DMS 273 treated with DMSO at 0.1 percent for 48 hours (cell line): Measurements from ENCODE around the gene EFS.

ENCODE experiments used
- DNase-seq: peaks from one replicate; lab custom pipeline; 2025; lab: John Stamatoyannopoulos, UW

Gene EFS

DNA sequence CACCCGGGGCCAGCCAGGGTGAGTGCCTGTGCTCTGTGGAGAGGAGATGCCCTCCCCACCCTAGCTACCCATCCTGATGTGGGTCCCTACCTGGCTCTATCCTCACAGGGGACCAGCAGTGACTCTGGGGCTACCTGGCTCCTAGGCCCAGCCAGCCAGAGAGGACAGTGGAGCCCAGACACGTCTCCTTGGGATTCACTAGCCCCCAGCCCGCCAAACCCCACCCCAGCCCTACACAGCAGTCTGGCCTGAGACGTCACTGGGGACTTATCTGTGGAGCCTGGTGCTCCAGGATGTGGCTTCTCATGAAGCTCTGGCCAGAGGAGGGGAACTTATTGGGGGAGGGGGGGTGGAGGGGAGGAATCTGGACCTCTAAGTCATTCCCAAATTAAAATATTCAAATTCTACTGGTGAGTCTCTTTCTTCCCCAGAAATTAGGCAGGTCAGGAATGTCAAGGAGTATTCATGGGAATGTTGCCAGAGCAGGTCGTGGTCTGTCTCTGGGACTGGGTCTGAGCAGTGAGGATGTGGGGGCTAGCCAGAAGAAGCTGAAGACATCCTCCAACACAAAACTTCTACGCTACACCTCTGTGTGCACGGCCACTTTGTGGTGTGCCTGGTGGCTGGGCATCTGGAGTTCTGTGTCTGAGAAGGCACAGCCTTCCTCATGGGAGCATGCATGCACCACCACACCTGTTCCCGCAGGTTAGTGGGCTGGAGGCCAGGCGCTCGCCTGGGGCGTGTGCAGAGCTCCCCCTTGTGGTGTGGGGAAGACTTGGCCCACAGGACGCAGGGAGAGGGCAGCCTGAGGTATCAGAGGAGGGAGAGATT, 14.6 kb upstream of the EFS start:
- DNase-seq, result no peak

DNA sequence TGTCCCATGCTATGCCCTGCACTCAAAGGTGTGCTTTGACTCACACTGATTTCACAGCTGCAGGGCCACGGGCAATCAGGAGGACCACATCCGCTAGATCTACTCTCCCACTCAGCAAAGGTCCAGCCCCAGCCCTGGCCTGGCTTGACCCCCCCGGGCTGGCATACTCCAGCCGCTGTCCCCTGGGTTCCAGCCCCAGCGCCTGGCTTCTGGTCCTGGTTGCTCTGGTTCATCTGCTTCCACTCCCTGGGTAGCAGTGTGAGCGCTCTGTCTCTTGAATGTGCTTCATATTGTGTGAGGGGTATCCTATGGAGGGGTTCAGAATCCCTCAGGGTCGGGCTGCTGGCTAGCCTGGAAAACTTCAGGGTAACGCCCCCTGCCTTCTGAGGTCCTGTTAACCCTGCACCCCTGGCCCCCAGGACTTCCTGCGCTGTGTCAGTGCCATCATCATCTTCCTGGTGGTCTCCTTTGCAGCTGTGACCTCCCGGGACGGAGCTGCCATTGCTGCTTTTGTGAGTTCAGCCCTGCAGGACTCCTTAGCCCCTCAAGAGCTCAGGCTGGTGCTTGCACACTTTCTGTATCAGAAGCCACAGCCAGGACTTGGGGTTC, 13.7 kb upstream of the EFS start:
- DNase-seq, result no peak

DNA sequence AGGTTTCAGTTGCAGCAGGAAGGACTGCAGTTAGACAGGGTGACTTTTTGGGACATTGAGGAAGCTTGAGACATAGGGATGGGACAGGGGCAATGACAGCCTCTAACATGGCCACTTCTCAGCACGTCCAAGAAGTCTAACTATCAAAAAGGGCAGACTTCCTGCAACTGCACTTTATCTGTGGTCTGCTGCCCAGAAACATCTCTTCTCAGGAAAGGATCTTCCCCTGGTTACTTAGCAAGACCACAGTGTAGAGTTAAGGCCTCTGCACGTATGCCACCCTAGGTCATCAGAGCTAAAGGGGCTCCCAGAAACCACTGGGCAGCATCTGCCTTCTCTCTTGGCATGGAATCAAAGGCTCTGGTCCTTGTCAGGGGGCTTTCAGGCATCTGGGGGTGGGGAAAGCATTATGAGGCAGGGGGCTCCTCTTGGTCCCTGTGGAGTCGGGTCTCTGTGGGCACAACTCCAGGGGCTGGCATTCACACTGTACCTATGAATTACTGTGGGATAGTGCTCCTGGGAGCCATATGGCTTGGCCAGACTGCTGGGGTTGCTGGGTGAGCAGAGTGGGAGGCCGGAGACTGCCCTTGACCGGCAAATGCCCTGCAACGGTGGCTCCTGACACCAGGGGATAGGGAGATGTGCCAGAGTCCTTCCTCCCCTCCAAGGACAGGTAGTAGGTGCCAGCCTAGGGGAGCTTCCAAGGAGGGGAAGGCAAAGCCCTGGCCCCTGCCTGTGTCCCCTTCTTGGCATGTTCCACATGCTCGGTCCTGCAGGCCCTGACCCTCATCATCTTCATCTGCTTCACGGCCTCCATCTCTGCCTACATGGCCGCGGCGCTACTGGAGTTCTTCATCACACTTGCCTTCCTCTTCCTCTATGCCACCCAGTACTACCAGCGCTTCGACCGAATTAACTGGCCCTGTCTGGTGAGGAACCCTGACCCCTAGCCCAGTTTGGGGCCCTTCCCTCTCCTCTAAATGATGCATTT, 12.9 kb upstream of the EFS start:
- no peak for DNase-seq

DNA sequence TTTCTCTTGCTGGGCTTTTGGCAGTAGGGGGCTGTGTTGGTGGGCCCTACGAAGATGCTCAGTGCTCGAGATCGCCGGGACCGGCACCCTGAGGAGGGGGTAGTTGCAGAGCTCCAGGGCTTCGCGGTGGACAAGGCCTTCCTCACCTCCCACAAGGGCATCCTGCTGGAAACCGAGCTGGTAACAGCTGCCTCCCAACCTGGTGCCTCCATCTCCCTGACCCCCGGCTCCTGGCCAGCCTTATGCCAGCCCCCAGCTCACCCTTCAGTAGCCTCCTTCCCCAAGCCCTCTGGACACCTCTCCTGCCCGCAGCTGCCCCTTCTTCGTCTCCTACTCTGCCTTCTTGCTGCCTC, 12.2 kb upstream of the EFS start:
- DNase-seq, result no peak

DNA sequence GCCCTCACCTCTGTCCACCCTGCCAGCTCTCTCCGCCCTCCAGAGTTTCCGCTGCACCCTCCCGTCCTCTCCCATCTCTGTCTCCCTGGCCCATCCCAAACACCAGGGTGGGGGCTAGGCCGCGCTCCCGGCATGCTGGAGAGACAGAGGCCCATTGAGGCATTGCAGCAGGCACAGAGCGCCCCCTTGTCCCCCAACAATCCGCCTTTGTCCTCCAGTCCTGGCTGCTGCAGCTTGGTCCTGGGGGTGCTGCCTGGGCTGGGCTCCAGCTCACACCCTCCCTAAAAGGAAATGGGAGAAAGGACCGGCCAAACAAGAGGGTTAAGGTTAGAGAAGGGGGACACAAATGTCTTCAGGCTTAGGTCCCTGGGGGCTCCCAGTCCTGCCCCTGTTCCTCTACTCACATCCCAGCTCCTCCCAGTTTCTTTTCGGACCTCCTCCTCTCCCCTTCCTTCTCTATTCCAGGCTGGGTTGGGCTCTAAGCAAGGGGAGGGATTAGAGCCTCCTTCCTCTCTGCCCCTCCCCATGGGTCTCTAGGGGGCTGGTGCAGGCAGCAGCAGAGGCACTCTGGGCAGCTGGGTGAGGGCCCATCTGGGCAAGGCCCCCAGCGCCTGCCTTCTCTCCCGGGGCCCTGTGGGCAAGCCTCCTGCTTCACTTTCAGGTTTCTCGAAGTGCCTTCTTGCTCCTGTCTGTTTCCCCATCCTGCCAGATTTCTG, 11.7 kb upstream of the EFS start, which contains the start of gene CMTM5:
TSS of gene CMTM5 (plus strand) at position 565 of the 716 bp plus-strand sequence. CDS start 206 bp downstream, outside the sequence.
- DNase-seq, result no peak

DNA sequence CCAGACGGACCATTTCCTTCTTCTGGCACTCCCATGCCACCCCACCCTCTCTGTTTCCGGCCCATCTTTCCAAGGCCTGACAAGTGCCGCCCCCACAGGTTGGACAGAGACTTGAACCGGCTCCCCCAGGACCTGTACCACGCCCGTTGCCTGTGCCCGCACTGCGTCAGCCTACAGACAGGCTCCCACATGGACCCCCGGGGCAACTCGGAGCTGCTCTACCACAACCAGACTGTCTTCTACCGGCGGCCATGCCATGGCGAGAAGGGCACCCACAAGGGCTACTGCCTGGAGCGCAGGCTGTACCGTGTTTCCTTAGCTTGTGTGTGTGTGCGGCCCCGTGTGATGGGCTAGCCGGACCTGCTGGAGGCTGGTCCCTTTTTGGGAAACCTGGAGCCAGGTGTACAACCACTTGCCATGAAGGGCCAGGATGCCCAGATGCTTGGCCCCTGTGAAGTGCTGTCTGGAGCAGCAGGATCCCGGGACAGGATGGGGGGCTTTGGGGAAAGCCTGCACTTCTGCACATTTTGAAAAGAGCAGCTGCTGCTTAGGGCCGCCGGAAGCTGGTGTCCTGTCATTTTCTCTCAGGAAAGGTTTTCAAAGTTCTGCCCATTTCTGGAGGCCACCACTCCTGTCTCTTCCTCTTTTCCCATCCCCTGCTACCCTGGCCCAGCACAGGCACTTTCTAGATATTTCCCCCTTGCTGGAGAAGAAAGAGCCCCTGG, 10.7 kb upstream of the EFS start:
- no peak for DNase-seq

DNA sequence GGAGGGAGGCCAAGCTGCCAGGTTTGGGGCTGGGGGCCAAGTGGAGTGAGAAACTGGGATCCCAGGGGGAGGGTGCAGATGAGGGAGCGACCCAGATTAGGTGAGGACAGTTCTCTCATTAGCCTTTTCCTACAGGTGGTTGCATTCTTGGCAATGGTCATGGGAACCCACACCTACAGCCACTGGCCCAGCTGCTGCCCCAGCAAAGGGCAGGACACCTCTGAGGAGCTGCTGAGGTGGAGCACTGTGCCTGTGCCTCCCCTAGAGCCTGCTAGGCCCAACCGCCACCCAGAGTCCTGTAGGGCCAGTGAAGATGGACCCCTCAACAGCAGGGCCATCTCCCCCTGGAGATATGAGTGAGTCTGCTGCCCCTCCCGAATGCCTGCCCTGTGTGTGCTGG, 8.1 kb upstream of the EFS start:
- no peak for DNase-seq

DNA sequence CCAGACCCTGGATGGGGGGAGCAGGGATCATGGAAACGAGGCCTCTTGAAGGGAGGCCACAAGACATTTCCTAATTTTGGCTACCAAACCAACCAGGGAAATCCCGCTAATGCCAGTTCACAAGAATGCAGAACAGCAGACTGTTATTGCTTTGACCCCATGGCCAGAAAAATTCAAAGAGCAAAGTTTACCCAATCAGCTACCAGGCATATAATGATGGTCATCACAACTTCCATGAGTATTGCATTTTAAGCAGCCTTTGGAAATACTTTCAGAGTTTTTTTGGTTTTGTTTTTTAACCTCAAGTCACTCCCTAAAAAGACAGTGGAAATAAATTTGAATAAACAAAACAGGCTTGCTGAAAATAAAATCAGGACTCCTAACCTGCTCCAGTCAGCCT, 7.5 kb upstream of the EFS start, which contains the start of gene IL25:
TSS of gene IL25 (plus strand) at position 301 of the 400 bp plus-strand sequence.
- DNase-seq, result no peak

DNA sequence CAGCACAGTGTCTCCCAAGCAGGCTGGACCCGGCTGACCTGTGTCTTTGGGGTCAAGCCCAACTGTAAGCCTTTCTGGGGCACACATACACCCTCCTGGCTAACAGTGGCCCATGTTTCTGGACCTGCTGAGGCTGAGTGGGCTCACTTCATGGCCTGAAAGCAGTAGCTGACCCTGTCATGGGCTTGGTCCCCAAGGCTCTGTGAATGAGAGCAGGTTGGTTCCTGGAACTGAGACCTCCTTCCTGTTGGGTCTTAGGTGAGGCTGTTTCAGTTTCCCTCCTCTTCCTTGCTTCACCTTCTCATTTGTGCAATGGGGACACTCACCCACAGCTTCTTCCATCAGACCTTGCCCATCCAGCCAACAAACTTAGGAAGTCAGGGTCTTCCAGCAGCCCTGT, 6.9 kb upstream of the EFS start:
- DNase-seq, result no peak

DNA sequence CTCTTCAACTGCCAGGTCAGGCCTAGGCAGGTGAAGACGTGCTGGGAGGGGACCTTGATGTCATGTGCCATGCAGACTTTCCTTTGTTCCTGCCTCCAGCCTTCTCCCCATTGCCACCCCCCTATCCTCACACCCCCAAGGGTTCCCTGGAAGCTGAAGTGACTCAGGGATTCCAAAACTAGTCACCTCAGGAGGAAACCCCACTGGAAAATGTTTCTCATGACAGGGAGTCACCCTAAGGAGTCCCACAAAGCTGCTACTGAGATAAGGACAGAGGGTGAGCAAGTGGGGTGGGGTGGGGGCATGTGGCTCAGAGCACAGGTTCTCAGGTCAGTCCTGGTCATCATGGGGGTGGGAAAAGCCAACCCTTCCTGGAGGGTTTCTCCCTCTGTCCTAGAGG, 5.2 kb upstream of the EFS start:
- no peak for DNase-seq

DNA sequence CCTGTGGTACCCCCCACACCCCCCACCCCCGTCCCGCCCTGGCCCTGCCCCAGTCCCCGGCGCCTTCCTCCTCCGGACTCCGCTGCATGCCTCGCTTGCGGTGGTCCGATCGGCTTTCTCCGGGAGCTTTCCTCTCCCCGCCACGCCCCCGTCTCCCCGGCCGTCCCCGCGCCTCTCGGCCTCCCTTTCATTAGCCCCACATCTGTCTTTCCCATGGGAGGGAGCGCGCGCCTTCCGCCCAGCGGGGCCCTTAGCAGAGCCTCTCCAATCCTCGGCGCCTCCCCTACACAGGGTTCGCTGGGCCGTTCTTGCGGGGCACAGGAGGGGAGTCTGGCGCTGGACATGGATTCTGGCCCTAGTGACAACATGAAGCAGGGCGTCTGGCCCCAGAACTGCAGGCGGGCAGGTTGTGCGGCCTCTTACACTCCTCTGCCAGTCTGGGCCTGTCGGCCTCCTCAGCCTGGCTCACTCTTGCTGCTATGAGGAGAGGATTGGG, 1.5 kb upstream of the EFS start:
- DNase-seq, result no peak

DNA sequence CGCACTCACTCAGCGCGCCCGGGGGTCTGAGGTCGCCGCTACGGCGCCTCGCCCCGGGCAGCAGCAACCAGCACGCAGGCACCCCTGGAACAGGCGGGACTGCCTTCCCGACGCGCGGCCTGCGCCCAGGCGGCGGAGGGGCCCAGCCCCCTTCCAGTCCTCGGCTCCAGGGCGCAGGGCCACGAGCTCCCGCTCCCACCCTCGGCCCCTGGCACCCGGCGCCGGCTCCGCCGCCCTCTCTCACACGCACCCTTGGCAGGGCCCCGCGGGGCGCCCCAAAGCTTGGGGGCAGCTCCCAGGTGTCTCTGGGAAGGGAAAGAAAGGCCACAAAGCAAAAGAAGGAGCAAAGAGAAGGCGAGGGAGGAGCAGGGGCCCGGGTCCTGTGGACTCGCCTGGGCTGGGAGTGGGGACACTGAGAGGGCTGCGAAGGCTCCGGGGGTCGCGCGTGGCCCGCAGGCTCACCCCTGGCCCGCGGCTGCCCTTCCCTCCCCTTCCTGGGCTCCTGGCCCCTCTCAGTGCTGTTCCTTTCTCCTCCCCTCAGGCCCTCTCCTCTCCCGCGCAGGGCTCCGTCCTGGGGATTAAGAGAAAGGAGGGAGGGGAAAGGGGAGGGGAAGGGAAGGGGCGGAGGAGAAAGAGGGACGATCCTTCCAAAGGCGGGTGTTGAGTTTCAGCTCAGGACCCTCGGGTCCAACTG, 907 bp upstream of the EFS start:
- no peak for DNase-seq

DNA sequence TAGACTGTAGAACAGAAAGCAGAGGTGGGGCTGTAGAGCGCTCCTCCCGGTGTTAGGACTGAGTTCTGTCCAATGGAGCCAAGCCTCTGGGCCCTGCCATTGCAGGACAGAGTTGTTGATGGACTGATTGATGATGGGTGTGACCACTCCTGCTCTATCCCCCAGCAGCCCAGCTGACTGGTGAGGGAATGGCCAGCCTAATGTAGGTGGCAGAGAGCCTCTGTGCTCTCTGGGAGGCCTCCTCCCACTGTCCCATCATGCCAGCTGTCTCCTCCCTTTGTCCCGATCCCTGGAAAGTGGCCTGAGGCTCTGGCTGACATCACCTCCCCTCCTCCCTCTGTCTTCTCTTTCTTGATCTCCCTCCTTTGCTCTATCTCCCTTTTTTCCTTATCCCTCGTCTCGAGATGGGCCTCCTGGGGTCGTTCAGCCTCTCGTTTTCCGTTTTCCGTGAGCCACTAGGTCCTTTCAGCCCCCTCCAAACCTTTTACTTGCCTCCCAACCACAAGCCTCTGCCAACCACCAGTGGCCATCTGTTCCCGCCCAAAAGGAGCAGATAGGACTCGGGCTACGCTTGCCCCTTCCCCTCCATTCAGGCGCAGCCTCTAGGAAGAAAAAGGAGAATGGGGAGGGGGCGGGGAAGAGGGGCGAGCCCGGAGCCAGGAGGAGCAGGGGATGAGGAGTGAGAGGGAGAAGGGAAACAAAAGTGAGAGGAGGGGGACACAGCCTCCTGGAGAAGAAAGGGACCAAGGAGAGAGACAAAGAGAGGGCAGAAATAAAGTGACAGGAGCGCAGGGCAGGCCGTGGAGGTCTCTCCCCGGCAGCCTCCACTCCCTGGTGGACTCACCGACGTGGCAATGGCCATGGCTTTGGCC, 572 bp downstream of the EFS start:
- no peak for DNase-seq

DNA sequence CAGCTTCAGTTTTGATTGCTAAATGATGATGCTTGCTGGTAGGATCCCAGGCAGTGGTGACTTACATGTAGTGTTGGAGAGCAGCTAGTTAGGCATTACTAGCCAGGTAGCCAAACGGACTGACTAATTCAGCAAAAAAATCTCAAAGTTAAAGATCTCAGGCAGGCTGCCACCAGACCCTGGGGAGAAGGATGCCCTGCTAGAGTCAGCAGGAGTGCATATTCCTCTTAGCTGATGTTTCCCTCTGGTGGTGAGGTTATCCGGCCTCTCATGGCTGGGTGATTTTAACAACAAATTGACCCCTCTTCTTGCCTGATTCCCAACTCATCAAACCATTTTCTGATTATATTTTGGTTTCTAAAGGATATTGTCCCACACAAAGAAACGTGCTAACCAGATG, 2.8 kb downstream of the EFS start:
- DNase-seq, result no peak

DNA sequence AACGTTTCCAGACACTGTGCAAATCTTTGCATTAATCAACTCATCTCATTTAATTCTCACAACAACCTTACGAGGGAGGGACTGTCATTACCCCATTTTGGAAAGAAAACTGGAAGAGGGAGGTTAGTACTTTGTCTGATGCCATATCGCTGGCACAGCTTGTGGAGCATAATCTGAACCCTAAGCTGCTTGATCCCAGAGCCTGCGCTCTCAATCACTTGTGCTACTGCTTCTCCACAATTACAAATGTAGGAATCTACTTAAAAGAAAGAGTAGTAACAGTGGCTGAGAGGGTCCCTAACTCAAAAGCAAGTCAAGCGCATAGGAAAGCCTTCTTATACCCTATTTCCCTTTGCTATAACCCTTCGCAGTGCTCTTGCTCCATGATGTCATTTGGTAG, 3.2 kb downstream of the EFS start:
- DNase-seq, result no peak

DNA sequence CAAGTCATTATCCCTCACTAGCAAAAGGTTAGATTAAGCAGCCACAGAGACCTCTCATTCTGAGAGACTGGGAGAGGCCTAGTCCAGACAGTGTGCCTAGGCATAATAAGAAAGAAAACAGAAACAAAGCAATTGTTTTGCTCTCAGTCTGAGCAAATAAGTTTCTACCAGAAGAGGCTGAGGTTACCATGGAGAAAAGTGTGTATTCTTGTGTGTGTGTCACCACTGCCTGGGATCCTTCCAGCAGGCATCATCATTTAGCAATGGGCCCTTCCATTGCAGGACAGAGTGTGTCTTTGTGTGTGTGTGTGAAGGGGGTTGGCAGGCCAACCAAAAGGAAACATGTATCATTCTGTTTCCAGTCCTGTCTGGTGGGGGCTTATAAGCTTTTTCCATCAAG, 3.7 kb downstream of the EFS start:
- DNase-seq, result no peak

DNA sequence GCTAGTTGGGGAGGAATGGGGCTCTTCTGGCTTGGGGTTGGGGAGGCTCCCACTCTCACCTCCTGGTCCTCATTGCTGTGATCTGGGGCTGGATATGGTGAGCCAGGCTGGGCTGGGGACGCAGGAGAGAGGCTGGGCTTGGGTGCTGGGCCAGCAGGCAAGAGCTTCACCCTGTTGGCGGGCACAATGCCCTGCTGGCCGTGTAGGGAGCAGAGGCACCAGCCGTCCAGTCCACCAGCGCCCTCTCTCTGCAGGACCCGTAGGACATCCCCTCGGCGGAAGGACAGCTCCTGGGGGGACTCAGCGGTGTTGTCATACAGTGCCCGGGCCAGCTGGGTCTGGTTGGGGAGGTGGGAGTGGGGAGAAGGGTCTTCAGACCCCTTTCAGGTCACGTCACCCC, 4.5 kb downstream of the EFS start:
- DNase-seq, result no peak

DNA sequence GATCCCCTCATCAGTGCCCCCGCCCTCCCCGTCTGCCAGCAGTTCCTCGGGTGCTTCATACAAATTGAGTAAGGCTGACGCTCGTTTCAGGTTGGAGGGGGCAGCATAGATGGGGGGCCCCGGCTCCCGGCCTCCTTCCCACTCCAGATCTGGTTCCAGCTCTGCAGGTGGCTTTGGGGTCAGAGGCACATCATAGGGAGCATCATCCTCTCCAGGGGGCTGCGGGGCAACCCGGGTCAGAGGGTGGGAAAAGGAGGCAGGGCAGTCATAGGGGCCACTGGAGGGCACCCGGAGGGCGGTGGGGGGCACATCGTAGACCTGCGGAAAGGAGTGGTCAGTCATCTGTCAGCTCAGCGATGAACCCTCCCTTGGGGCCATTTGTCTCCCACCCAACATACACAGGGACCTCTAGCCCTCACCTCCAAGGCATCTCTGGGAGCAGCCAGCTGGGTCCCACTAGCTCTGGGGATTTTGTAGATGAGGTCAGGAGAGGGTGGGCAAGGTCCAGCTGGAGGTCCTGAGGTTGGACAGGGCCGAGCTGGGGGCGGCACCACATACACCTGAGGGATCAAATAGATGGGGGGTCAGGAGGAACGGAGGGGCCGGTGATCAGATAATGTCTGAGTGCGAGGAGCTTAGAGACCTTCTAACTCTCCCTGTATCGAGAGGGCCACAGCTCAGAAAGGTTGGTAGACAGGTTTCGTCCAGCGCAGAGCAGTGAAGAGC, 5.1 kb downstream of the EFS start:
- DNase-seq, result no peak

DNA sequence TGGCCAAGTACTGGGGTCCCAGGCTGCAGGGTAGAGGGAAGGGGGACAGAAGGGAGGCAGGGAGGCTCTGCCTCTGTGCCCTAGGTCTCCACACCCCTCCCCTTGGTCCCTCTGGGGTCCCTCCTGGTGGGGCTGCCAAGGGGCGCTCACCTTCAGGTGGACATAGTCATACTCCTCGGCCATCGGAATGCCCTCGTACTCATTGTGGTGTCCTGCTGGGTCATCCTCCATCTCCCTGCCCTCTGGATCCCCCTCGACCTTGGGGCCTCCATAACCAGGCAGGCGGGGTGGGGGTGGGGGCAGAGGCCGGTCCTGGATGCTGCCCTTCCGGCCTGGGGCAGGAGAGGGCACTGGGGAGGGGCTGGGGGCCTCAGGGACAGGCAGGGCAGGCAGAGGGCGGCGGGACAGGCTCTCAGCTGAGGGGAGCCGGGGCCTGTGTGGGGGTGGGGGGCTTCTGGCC, 5.8 kb downstream of the EFS start:
- no peak for DNase-seq
